Keratinocyte (primary cell): ENCODE results near the gene SOST. TPM values are rescaled to one million over a fixed set of nuclear protein-coding genes. Genes with fewer than 3 reads are reported as not detected.
A peak's percentile ranks its signal among the peaks of the same experiment; 100 is the strongest.

Experiments used
- DNase-seq: peaks from one replicate; pipeline ENCODE4 v3.0.0-alpha.2; 2011; ENCODE audit warnings: low read depth, missing footprints, low spot score
- FAIRE-seq: peaks from 2 replicates; lab custom pipeline; 2011; peaks lifted over from hg19 to GRCh38; lab: Jason Lieb, UNC
- H2AFZ ChIP-seq: 2 replicates; pipeline ENCODE4 v1.6.0; 2012; ENCODE audit warnings: low read length, control low read depth, inconsistent platforms; ENCODE audit not compliant: control insufficient read depth
- H3K27ac ChIP-seq: 2 replicates; pipeline ENCODE4 v1.5.1; 2011; ENCODE audit warnings: low read length; ENCODE audit not compliant: control insufficient read depth, insufficient read depth
- H3K27me3 ChIP-seq: 3 replicates; pipeline ENCODE4 v1.6.0; 2011; ENCODE audit warnings: low read length; ENCODE audit not compliant: control insufficient read depth, insufficient read depth; ENCODE audit errors: extremely low read depth
- H3K36me3 ChIP-seq, 2 experiments: 2 replicates in 1 of 2; 3 replicates in 1 of 2; pipeline ENCODE4 v1.5.1; 2011; ENCODE audit warnings: low read length in 2 of 2, mild to moderate bottlenecking in 1 of 2; ENCODE audit not compliant: control insufficient read depth in 2 of 2, insufficient read depth in 2 of 2; ENCODE audit errors: extremely low read depth in 1 of 2
- H3K4me1 ChIP-seq: 3 replicates; pipeline ENCODE4 v1.5.1; 2011; ENCODE audit warnings: low read length; ENCODE audit not compliant: control insufficient read depth, insufficient read depth; ENCODE audit errors: extremely low read depth
- H3K4me2 ChIP-seq: 3 replicates; pipeline ENCODE4 v1.6.0; 2011; ENCODE audit warnings: low read depth, low read length; ENCODE audit not compliant: control insufficient read depth, insufficient read depth; ENCODE audit errors: extremely low read depth
- H3K4me3 ChIP-seq, 3 experiments: fragments of 200-600 bp in 1 of 3; sonication (generic) in 1 of 3; 2 replicates in 2 of 3; 3 replicates in 1 of 3; pipeline ENCODE4 v1.5.1; 2011 to 2016; ENCODE audit warnings: low read length in 3 of 3, mild to moderate bottlenecking in 3 of 3, control low read depth in 2 of 3, inconsistent platforms in 1 of 3, low read depth in 1 of 3, mixed read lengths in 1 of 3, mixed run types in 1 of 3, moderate library complexity in 1 of 3; ENCODE audit not compliant: control insufficient read depth in 2 of 3, insufficient read depth in 2 of 3; ENCODE audit errors: extremely low read depth in 1 of 3
- H3K79me2 ChIP-seq: 2 replicates; pipeline ENCODE4 v1.6.0; 2012; ENCODE audit warnings: low read length; ENCODE audit not compliant: control insufficient read depth, insufficient read depth
- H3K9ac ChIP-seq: 3 replicates; pipeline ENCODE4 v1.6.0; 2011; ENCODE audit warnings: low read length; ENCODE audit not compliant: control insufficient read depth, insufficient read depth; ENCODE audit errors: extremely low read depth
- H3K9me1 ChIP-seq: 3 replicates; pipeline ENCODE4 v1.6.0; 2011; ENCODE audit warnings: low read length; ENCODE audit not compliant: control insufficient read depth, insufficient read depth; ENCODE audit errors: extremely low read depth
- H3K9me3 ChIP-seq: 2 replicates; pipeline ENCODE4 v1.5.1; 2012; ENCODE audit warnings: low read depth, low read length; ENCODE audit not compliant: control insufficient read depth
- H4K20me1 ChIP-seq: 3 replicates; pipeline ENCODE4 v1.6.0; 2011; ENCODE audit warnings: low read length; ENCODE audit not compliant: control insufficient read depth, insufficient read depth; ENCODE audit errors: extremely low read depth
- CTCF ChIP-seq, 3 experiments: IDR thresholded peaks in 1 of 3; conservative IDR thresholded peaks in 1 of 3; optimal IDR thresholded peaks in 1 of 3; 2 replicates in 2 of 3; 3 replicates in 1 of 3; pipeline versions ENCODE3 to v1.5.1; 2011; ENCODE audit warnings: low read length in 3 of 3, mild to moderate bottlenecking in 3 of 3, moderate library complexity in 2 of 3, control low read depth in 1 of 3, inconsistent platforms in 1 of 3; ENCODE audit not compliant: insufficient read depth in 2 of 3; ENCODE audit errors: extremely low read depth in 1 of 3
- EZH2 ChIP-seq: IDR thresholded peaks from one replicate; pipeline ENCODE4 v1.6.1; 2012; ENCODE audit warnings: inconsistent platforms, mild to moderate bottlenecking, low read length, moderate library complexity
- dilution Hi-C: fragments of 300-500 bp; cut with MboI; formaldehyde crosslinking; loops from one replicate; pipeline ENCODE4 v1.7.0; 2020; ENCODE audit warnings: low sequenced_read_pairs; ENCODE audit not compliant: extremely low pct_ligation_motif_present
- polyA plus RNA-seq, 5 experiments: library from polyadenylated mRNA; depleted of rRNA in 3 of 5; stranded (reverse) in 3 of 5; stranded (forward) in 1 of 5; unstranded in 1 of 5; fragments of >200 nt; gene quantifications; 1 replicate in 1 of 5; 2 replicates in 3 of 5; 3 replicates in 1 of 5; pipeline versions ENCODE4 v1.2.1 to v1.2.3, GENCODE V29; 2011 to 2012; ENCODE audit warnings: missing spikeins in 2 of 5, low read depth in 1 of 5, low replicate concordance in 1 of 5

Gene SOST
- polyA plus RNA-seq, 1 donor (not counting 4 experiments of a cell fraction or from before 2014, with no cell fraction given), result 0.04 TPM

GRCh38 chr17:43784068-43784467 lies 25.5 kb upstream of the SOST start:
- Histone ChIP-seq H3K4me3 (no peak overlapping the region), H3K4me1 (peaks cover 18% of the 10 kb centered on the region), H4K20me1 (no peaks in the 10 kb centered on the region), H3K79me2 (no peaks in the 10 kb centered on the region), H3K4me2 (peak overlapping the region; percentile 17), H2AFZ (no peak overlapping the region), H3K27ac (no peak overlapping the region), H3K9me3 (no peaks in the 10 kb centered on the region), H3K9ac (no peak overlapping the region), H3K27me3 (no peaks in the 10 kb centered on the region), H3K36me3 (no peaks in the 10 kb centered on the region), H3K9me1 (no peaks in the 10 kb centered on the region)
- DNase-seq, result no peak
- dilution Hi-C loops, result no loop called here
- no peak for FAIRE-seq
- no peak for TF ChIP-seq EZH2
- TF ChIP-seq CTCF (optimal IDR thresholded peaks at IDR 0.05 in 1 of 3, IDR thresholded peaks at IDR 0.05 in 1 of 3, conservative IDR thresholded peaks at IDR 0.05 in 1 of 3; ENCODE audit: extremely low read depth in 1 of 3, insufficient read depth in 2 of 3, low read length in 3 of 3), result no peak

GRCh38 chr17:43782913-43783680 lies 24.5 kb upstream of the SOST start:
- H3K4me3 ChIP-seq, result no peak overlapping the region
- H3K9me3 ChIP-seq, result no peaks in the 10 kb centered on the region
- FAIRE-seq, result no peak
- no peak overlapping the region for H2AFZ ChIP-seq
- H3K27ac ChIP-seq, result no peak overlapping the region
- no peak for DNase-seq
- no peak for TF ChIP-seq CTCF (optimal IDR thresholded peaks at IDR 0.05 in 1 of 3, IDR thresholded peaks at IDR 0.05 in 1 of 3, conservative IDR thresholded peaks at IDR 0.05 in 1 of 3; ENCODE audit: extremely low read depth in 1 of 3, insufficient read depth in 2 of 3, low read length in 3 of 3)
- TF ChIP-seq EZH2, result no peak
- no peak overlapping the region for H3K9ac ChIP-seq
- no peak overlapping the region for H3K4me2 ChIP-seq
- no peaks in the 10 kb centered on the region for H3K79me2 ChIP-seq
- no peaks in the 10 kb centered on the region for H3K27me3 ChIP-seq
- dilution Hi-C loops, result no loop called here
- peaks cover 19% of the 10 kb centered on the region for H3K4me1 ChIP-seq
- no peaks in the 10 kb centered on the region for H4K20me1 ChIP-seq
- no peaks in the 10 kb centered on the region for H3K9me1 ChIP-seq
- no peaks in the 10 kb centered on the region for H3K36me3 ChIP-seq
